H1 (cell line): ENCODE data around the gene ANKIB1. TPM values are rescaled to one million over a fixed set of nuclear protein-coding genes. Genes with fewer than 3 reads are reported as not detected.

ENCODE experiments used
- CBX5 ChIP-seq: fragments of 300-800, 300-1000 bp; sonication (generic); IDR thresholded peaks from 2 replicates; pipeline ENCODE4 v1.7.1; 2016; ENCODE audit warnings: antibody characterized with exemption, low read length, low read depth
- CHD2 ChIP-seq: IDR thresholded peaks from 2 replicates; pipeline ENCODE4 v1.6.1; 2012; ENCODE audit warnings: low read length, improper control_type of control experiment
- FOSL1 ChIP-seq: IDR thresholded peaks from 2 replicates; pipeline ENCODE4 v1.6.1; 2011; ENCODE audit warnings: mild to moderate bottlenecking, low read depth, low read length, moderate library complexity; ENCODE audit not compliant: insufficient read depth
- HDAC2 ChIP-seq, 2 experiments: fragments of 300-600 bp in 1 of 2; sonication (generic) in 1 of 2; IDR thresholded peaks; 2 replicates each; pipeline ENCODE4 v1.6.1; 2011 to 2012; ENCODE audit warnings: low read depth in 2 of 2, low read length in 2 of 2, mild to moderate bottlenecking in 2 of 2, moderate library complexity in 2 of 2, borderline replicate concordance in 1 of 2, inconsistent platforms in 1 of 2
- KDM5A ChIP-seq: fragments of 200-600 bp; IDR thresholded peaks from 2 replicates; pipeline ENCODE4 v1.7.1; 2012; ENCODE audit warnings: mild to moderate bottlenecking, low read length, inconsistent platforms, mixed read lengths
- TAF1 ChIP-seq: IDR thresholded peaks from 2 replicates; pipeline ENCODE4 v1.6.1; 2011; ENCODE audit warnings: mild to moderate bottlenecking, low read depth, low read length
- YY1 ChIP-seq: IDR thresholded peaks from 2 replicates; pipeline ENCODE4 v1.6.1; 2011; ENCODE audit warnings: low read depth, mild to moderate bottlenecking, low read length
- polyA plus RNA-seq, 7 experiments: library from polyadenylated mRNA; depleted of rRNA in 3 of 7; stranded (reverse) in 5 of 7; unstranded in 2 of 7; fragments of >200 nt in 5 of 7; fragments of 200-250 nt in 2 of 7; gene quantifications; 1 replicate in 5 of 7; 2 replicates in 1 of 7; 4 replicates in 1 of 7; pipeline versions ENCODE4 v1.2.1 to v1.2.3, GENCODE V29; 2011 to 2013; ENCODE audit warnings: missing spikeins in 2 of 7, mixed read lengths in 2 of 7
- total RNA-seq: library from RNA; stranded (reverse); fragmentation: NEBNext Ultra II Directional; extraction: Animal tissue kit (Norgen Biotek cat#: 25700); gene quantifications from 2 replicates; pipeline ENCODE4 v1.2.1, GENCODE V29; 2021
- TF ChIP-seq, protein P1 (sequence below): IDR thresholded peaks from 2 replicates; pipeline ENCODE4 v1.6.1; 2012; ENCODE audit warnings: inconsistent platforms

ANKIB1 gene
- total and polyA plus RNA-seq, 2 of the 8 experiments (the other 6 are each of a cell fraction or from before 2014, with no cell fraction given), result 19.2 to 43.0 TPM

- TF ChIP-seq HDAC2 (IDR thresholded peaks at IDR 0.05; ENCODE audit: borderline replicate concordance in 1 of 2, low read depth in 2 of 2, low read length in 2 of 2) (no peak), KDM5A (no peak), FOSL1 (no peak), CBX5 (no peak), TAF1 (no peak), CHD2 (no peak), YY1 (no peak)
- TF ChIP-seq, protein P1, sequence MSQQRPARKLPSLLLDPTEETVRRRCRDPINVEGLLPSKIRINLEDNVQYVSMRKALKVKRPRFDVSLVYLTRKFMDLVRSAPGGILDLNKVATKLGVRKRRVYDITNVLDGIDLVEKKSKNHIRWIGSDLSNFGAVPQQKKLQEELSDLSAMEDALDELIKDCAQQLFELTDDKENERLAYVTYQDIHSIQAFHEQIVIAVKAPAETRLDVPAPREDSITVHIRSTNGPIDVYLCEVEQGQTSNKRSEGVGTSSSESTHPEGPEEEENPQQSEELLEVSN, result no peak
Observed at GRCh38 chr7:92325173-92325572, 79.4 kb downstream of the ANKIB1 start (continued).
